GM21390 (cell line): ENCODE data around the gene VTI1A.

Experiments used
- ATAC-seq: cut with Tn5 transposase; IDR thresholded peaks from one replicate; pipeline ENCODE4 v1.9.1; 2021; ENCODE audit not compliant: unreplicated experiment

VTI1A gene

DNA sequence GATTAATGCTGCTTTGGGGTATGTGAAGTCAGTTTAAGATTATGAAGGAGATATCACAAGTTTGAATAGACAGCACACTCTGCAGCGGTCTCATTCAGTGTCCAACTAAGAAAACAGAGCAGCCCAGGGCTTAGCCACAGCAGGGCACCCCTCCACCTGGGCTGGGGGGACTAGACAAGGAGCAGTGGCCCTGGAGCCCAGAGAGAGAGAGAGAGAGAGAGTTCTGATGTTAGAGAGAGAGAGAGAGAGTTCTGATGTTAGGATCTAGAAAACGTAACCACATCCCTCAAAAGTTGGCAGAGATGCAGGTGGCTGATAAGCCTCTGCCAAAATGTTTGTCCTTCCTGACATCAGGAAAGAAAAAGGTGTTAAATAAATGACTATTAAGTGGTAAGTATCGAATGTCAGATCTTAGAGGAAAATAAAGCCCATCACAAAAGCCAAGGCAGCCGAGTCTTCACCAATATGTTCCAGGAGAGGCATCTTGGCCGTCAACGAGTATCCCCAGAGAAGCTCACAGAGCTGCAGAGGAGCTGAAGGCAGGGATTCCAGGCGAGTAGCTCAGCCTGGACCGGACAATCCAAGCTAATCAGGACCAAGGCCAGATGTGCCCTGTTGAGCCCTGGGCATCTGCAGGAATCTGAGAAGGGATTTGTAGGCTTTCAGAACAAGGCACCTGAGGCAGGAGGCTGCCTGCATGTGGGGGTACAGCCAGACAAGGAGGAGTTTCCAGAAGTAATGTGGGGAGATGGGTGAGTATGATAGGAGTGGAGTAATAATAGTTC lies 352.9 kb downstream of the VTI1A start:
- no peak for ATAC-seq

DNA sequence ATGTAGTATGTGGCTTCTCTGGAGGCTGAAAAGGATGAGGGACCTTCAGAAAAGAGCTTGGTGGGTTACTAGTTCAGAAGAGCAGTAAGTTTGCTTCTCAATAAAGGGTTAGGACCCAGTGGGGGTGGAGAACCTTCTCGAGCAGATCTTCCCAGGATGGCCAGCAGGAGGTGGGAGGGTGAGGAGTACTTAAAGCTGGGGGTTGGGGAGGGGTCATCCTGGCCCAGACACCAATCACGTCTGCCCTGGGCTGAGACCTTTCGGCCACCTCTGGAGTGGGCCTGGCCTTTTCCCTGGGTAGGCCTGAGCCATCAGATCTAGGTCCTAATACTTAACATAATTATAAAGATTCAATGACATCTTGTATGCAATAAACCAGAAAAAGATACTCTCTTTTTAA lies 354.0 kb downstream of the VTI1A start:
- ATAC-seq, result no peak

DNA sequence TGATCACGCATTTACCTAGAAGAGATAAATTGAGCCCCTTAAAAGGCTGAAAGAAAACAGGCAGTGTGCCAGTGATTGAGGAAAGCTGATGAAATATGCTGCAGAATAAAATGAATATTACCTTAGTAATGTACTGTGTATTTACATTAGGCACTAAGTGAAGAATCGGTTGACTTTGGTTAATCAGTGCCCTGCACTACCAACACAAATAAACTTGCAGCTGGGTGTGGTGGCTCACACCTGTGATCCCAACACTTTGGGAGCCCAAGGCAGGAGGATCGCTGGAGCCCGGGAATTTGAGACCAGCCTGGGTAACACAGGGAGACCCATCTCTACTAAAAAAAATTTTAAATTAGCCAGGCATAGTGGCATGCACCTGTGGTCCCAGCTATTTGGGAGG lies 354.7 kb downstream of the VTI1A start:
- ATAC-seq, result no peak

DNA sequence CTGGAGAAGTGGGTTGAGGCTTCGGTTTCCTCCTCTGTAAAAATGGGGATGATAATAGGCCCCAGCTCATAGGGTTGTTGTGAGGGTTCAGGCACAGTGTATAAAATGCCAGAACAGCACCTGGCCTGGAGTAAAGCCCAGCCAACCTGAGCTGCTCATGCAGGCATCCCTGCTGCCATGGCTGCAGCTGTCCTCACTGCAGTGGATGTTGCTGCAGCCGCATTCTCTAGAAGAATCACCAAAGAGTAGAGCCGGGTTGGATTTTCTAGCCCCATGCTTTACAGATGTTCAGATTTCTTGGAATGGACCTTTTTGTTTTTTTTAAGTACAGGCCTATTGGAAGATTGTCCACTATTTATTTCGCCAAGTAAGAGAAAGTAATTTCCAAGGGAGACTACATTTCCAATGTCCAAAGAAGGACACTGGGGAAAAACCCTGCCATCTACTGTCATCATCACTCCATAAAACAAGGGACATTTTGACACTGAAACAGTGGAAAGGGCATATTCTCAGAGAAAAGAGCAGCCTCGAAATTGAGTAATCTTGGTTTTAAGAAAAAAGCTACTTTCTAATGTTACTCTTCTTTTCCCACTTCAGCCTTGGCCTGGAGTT lies 355.5 kb downstream of the VTI1A start:
- no peak for ATAC-seq

DNA sequence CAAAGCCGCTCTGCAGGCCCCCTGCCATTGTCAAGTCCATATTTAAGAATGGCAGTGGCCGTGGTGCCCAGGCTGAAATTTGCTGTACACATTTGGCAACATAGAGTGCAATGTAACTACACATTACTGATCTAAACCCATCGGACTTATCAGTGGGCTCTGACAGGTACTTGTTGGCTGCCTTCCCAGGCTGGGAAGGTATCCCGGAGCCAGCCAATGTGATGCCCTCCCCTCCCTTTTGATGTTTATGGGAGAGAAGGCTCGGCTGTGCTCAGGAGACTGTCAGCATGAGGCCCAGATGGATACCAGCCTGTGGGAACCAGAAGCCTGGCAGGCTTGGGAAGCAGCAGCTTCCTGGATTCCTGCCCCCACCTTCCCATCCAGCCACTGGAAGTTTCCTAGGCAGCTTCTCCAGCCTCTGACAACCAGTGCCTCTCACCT lies 357.0 kb downstream of the VTI1A start:
- ATAC-seq, result no peak

DNA sequence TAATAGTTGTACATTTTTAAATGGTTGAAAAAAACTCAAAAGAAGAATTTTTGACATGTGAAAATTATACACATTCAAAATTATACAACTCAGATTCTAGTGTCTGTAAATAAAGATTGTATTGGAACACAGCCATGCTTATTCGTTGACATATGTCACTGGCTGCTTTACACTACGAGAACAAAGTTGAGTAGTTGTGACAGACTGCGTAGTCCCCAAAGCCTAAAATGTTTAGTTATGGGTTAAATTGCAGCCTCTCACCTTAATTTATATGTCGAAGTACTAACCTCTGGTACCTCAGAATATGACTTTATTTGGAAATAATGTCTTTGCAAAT lies 358.2 kb downstream of the VTI1A start:
- no peak for ATAC-seq

DNA sequence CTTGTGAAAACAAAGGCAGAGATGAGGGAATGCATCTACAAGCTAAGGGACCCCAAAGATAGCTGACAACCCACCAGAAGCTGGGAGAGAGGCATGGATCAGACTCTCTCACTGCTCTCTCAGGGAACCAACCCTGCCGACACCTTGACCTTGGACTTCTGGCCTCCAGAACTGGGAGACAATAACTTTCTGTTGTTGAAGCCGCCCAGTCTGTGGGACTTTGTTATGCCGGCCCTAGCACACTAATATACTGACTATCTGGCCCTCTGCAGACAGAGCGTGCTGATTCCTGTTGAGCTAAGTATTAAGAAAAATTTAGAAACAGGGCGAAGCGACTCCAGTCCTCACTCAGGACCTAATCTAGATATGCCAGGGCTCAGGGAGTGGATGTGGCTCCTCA lies 358.7 kb downstream of the VTI1A start:
- ATAC-seq, result no peak

DNA sequence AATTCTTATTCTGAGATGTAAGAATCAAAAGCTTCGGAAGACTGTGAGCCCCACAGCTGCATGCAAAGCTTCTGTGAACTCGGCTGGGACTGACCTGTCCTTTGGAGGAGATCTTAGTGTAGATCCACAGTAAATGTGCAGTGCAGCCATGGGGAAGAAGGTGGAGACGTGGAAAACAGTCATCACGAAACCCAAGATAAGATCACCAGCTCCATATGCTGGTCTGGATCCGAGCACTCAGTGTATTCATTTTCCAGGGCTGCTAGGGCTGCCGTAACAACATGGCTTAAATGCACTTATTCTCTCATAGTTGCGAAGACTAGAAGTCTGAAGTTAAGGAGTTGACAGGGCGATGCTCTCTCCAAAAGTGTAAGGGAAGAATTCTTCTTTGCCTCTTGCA lies 360.0 kb downstream of the VTI1A start:
- no peak for ATAC-seq

DNA sequence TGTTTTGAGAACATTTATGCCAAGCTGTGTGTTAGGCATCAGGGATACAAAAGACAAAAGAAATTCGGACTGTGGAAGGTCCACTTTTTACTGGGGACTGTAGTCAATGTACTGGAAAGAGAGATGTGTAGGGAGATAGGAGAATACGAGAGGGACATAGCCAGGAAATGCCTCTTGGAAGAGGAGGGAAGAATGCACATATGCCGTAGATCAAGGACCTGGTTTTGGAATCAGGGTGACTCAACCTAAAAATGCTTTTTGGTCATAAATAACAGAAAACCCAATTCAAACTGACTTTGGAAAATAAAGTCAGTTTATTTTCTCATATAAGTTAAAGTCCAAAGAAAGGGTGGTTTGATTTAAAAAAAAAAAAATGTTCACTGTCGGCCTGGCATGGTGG lies 362.7 kb downstream of the VTI1A start:
- ATAC-seq, result no peak

DNA sequence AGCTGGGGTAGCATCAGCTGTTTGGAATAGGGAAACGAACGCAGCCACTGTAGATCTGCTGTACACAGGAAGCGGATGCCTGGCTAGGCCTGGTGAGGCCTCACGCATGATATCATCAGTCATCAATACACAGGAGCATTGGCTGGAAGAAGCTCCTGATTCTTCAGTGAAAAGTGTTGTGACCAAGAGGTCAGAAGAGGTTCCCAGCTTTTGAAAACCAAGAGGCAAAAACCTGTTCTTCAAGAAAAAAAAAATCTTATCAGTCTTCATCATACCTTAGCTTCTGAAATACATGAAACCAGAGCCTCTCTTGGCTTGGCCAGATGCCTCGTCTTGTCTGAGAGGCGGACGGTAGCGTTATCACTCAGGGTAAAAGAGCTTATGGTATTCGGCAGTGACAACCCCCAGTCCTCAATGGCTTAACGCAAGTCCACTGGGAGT lies 363.7 kb downstream of the VTI1A start:
- no peak for ATAC-seq

DNA sequence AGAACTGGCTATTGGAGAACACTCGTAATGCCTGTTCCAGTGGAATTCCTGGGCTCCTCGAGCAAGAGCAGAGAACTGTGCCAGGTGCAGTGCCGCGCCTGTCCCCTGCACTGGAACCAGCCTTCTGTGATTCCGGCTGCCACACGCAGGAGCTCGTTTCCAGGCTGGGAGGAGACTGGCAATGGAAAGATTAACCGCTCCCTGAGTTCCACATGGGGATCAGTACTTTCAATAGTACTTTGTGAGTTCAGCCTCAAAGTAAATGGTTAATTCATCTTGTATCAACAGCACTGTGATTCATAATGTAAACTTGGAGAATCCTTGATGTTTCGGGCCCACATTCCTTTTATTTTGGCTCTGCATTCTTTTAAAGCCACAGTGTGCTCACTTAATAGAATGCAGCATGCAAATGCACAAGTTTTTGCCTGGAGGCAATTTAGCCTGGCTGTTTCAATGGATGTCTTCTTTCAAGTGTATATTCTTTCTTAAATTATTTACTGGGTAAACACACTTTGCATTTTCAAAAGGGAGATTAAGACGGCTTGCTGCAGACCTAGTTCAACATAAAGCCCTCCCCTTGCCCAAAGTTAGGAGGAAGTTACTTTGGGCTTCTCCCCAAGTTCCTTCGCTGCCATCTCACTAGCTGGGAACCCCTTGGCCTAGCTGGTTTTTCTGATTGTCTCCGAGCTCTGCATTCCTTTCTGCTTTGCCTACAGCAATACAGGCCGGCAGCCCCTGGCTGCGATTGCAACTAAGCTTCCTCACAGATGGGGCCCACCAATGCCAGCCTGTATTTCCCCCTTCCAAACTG lies 364.9 kb downstream of the VTI1A start:
- no peak for ATAC-seq

DNA sequence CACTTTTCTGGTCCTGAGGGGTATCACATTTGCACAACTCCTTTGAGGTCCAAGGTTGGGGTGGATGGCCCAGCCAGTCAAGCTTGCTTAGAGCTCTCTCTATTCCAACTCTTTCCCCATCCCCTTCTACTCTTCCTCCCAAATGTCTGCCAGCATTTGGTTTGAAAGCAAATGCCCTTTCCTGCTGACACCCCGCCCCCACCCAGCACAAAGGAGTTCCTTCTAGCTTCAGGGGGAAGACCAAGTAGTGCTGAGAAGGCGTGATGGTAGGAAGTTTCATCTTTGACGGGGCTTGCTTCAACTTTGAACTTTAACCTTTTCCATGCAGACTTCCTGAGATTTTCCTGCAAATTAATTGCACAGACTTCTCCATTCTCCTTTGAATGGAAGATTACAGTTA lies 365.6 kb downstream of the VTI1A start:
- no peak for ATAC-seq

DNA sequence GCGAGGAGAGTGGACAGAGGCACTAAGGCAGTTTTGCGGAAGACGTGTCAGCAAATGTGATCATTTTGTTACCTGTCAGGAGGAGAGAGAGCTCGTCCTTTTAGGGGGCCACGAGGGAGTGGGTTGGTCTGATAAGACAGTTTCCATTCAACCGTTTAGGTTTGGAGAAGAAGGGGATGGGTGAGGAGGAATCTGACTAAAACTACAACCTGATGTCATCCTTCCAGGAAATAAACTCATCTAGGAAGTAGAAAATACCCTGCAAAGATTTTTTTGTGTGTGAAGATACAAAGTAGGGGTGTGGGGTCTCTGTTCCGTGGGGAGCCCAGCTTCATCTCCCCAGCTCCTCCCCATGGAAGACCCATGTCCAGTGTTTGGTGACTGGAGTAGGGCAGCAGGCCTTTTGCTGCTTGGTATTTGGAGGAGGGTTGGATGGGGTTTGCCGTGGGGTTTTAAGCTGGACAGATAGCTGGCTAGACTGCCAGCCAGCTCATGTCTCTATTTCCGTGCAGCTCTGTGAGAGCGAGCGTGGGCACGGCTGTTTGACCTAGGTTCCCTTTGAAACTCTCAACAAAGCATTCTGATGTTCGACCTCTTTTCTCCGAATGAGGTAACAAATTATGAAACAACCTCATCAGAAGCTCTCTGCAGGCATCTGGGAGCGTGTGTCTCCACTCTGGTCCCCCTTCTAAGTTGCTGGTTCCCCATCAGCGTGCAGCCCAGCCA lies 367.0 kb downstream of the VTI1A start:
- ATAC-seq, result no peak

DNA sequence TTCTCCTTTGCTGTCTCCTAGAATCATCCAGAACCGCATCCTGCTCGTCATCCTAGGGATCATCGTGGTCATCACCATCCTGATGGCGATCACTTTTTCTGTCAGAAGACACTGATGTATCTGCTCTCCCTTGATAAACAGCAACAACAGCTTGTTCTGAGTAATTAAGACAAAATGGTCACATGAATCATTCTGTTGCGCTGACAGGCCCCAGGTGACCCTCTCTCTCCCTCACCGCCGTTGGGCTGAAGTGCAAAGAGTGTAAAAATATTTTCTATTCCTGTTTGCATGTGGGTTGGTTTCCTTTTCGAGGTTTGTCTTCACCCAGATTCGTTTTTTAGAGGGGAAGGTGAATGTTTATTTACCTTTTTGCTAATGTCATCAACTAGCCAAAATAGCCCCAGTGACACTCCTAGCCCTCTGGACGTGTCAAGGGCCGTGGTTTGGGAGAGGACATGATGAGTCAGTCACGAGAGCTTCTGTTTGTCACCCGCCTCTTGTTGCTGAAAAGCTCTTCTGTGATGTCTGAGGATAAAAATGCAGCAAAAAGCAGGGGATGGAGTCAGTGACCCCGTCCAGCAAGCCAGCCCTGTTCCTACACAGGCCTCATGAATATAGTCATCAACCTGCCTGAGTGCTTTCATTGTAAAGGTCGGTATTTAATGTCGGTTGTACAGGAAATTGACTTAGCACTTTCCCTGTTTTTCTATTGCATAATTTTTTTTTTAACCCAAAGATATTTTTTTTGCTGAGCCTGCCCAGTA lies 368.4 kb downstream of the VTI1A start:
- ATAC-seq, result no peak

DNA sequence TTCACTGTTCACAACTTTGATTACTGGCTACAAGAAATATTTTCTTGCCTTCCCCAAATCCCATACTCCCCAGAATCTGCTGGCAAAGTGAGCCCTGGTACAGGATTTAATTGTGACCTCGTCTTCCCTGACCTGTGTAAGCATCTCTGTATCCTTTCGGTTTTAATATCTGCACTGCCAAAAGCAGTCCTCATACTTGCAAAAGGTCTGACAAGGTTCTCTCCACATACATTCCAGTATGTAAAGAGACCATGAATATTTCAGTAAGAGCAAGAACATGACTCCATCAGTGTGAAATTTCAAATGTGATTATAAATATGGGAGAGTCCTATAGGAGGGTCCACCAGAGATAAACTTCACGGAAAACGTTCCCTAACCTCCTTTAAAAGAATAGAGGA lies 369.0 kb downstream of the VTI1A start:
- ATAC-seq, result no peak

DNA sequence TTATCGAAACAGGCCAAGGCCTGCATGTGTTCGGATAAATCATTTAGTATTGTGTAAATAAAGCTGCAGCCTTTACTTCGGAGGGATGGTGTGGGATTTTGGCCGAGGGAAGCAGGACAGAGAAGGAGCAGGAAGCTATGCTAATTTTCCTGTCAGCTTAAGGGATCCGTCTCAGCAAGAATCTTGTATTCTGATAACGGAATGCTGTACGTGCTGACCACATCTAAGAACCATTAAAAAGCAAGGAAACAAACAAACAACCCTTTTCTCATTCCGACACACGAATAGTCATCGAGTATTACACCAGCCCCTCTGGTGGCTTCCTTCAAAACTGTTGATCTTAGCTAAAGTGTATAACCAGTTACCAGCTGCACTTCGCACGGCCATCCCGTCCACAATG lies 369.9 kb downstream of the VTI1A start:
- no peak for ATAC-seq

DNA sequence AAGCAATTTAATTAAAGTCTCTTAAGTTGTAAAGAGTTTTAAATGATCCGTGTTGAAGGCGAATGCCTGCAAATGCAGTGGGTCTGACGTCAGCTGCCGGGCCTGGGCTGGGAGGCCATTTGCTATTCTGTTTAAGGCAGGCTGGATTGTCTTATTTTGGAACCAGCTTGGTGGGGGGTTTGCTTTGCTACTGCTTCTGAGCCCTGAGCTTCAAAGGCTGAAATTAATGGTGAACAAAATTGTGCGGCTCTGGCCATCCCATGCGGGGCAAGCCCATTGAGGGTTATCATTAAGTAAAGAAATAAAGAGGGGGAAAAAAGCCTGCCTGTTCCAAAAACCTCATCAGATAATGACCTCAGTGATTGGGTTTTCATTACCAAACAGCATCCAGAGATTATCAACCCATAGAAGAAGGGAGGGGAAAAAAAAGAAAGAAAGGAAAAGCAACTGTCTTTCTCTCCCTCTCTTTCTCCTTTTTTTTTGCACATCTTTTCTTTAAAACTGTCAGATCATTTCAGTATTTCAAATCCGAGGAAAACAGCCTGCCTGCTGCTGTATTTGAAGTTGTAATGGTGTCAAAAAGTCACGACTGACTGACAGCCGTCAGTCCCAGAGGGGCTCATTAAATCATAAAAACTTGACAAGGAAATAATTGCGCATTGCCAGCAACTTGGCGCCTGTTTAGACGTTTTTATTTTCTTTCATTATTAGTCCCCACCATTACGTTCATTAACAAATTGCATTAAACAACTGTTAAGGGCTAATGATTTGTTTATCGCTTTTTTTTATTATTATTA lies 371.2 kb downstream of the VTI1A start:
- no peak for ATAC-seq

DNA sequence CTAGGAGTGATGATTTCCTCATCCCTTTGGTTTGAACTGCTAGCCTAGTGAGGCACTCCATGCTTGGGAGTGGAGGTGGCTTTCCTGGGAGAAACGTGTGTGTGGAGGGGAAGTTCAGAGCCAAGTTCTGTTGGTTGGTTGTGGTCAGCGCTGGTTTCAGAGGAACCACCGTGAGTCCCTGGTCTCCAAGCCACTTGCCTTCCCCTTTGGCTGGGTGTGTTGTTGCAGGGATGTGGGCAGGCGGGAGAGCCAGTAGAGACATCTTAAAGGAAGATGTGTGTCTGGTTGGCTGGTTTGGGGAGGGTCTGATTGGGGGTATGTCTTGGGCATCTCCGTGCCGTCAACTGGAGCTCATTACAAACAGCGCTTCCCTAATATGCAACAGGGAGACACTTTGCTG lies 372.2 kb downstream of the VTI1A start:
- ATAC-seq, result no peak

DNA sequence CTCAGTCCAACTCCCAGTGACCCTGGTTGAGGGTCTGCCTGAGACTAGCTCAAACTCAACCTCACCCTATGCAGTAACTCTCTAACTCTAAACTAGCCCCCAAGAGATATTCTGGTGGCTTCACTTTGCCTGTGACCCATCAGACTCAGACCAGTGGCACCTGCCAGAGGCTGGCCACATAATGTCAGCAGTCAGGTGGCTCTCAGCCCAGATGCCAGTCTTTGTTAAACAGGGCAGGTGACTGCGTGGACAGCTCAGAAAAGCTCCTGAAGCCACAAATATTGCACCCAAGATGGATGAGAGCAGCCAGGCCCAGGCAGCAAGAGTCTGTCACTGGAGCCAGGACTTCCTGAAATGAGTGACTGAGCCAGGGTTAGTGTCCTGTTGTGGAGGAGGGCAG lies 373.3 kb downstream of the VTI1A start:
- ATAC-seq, result no peak

DNA sequence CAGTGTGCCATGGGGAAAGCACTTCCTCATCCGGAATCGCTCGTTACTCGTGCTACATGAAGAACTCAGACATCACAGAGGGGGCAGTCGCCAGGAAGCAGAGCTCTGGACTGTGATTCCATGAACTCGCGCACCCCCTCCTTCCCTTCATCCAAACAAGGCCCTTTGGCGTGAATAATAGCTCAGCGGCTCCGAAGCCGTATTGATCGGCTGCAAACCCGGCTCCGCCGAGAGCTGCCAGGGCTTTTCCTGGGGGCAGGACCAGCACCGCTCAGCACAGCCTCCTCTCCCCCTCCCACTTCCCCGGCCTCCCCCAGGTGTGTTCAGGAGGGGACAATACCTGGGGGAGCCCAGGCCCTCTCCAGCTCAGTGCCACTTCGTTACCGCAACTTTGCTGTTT lies 374.0 kb downstream of the VTI1A start:
- no peak for ATAC-seq
